Type B pancreatic cell (in vitro differentiated cells): Measurements from ENCODE around the gene TDRD10. TPM values are rescaled to one million over a fixed set of nuclear protein-coding genes. Genes with fewer than 3 reads are reported as not detected.

ENCODE experiments used
- DNase-seq: peaks from one replicate; pipeline ENCODE4 v3.0.0; 2021; ENCODE audit warnings: mixed read lengths; ENCODE audit not compliant: unreplicated experiment; ENCODE audit errors: extremely low spot score
- H3K27ac Mint-ChIP-seq: 2 replicates; pipeline ENCODE4 v1.8.0; 2021; ENCODE audit warnings: mild to moderate bottlenecking, mixed read lengths
- H3K27me3 Mint-ChIP-seq: 2 replicates; pipeline ENCODE4 v1.8.0; 2021; ENCODE audit warnings: mixed read lengths
- H3K36me3 Mint-ChIP-seq: 2 replicates; pipeline ENCODE4 v1.8.0; 2021; ENCODE audit warnings: mixed read lengths
- H3K4me1 Mint-ChIP-seq: one replicate; pipeline ENCODE4 v1.8.0; 2021; ENCODE audit warnings: mixed read lengths; ENCODE audit not compliant: unreplicated experiment
- H3K4me3 Mint-ChIP-seq: 2 replicates; pipeline ENCODE4 v1.8.0; 2021; ENCODE audit warnings: mild to moderate bottlenecking, mixed read lengths
- H3K9me3 Mint-ChIP-seq: 2 replicates; pipeline ENCODE4 v1.8.0; 2021; ENCODE audit warnings: mixed read lengths
- CTCF ChIP-seq: fragments of 200-600 bp; sonication (generic); conservative IDR thresholded peaks from 2 replicates; pipeline ENCODE4 v1.5.0; 2021; ENCODE audit warnings: antibody characterized with exemption, mild to moderate bottlenecking
- total RNA-seq: library from RNA; stranded (reverse); gene quantifications from 2 replicates; pipeline ENCODE4 v1.2.1, GENCODE V29; 2021; ENCODE audit warnings: low replicate concordance

The TDRD10 gene
- total RNA-seq, 1 donor from 2014 or later: not detected

- no peak for DNase-seq
- H3K9me3 Mint-ChIP-seq: no peaks in the 10 kb centered on the region
- no peaks in the 10 kb centered on the region for H3K36me3 Mint-ChIP-seq
- H3K27ac Mint-ChIP-seq: no peak overlapping the region
- no peak for TF ChIP-seq CTCF
- peaks cover 19% of the 10 kb centered on the region for H3K4me1 Mint-ChIP-seq
- H3K4me3 Mint-ChIP-seq: no peak overlapping the region
- peaks cover 10% of the 10 kb centered on the region for H3K27me3 Mint-ChIP-seq
Measured at GRCh38 chr1:154575147-154575927, 73.3 kb downstream of the TDRD10 start.

GRCh38 chr1:154575951-154576566 lies 74.0 kb downstream of the TDRD10 start:
- no peak overlapping the region for H3K27ac Mint-ChIP-seq
- peaks cover 2% of the 10 kb centered on the region for H3K36me3 Mint-ChIP-seq
- no peak for DNase-seq
- peaks cover 19% of the 10 kb centered on the region for H3K4me1 Mint-ChIP-seq
- peaks cover 3% of the 10 kb centered on the region for H3K27me3 Mint-ChIP-seq
- H3K4me3 Mint-ChIP-seq: no peak overlapping the region
- no peaks in the 10 kb centered on the region for H3K9me3 Mint-ChIP-seq
- TF ChIP-seq CTCF: no peak

- H3K9me3 Mint-ChIP-seq: no peaks in the 10 kb centered on the region
- DNase-seq: no peak
- H3K36me3 Mint-ChIP-seq: peaks cover 3% of the 10 kb centered on the region
- H3K4me3 Mint-ChIP-seq: no peak overlapping the region
- no peak for TF ChIP-seq CTCF
- H3K27ac Mint-ChIP-seq: no peak overlapping the region
- H3K4me1 Mint-ChIP-seq: peaks cover 19% of the 10 kb centered on the region
- no peaks in the 10 kb centered on the region for H3K27me3 Mint-ChIP-seq
Measured at GRCh38 chr1:154577346-154578057, 75.5 kb downstream of the TDRD10 start.

- peaks cover 3% of the 10 kb centered on the region for H3K36me3 Mint-ChIP-seq
- H3K9me3 Mint-ChIP-seq: no peaks in the 10 kb centered on the region
- H3K27ac Mint-ChIP-seq: no peak overlapping the region
- no peak for DNase-seq
- peaks cover 18% of the 10 kb centered on the region for H3K4me1 Mint-ChIP-seq
- H3K4me3 Mint-ChIP-seq: no peak overlapping the region
- no peak for TF ChIP-seq CTCF
- no peaks in the 10 kb centered on the region for H3K27me3 Mint-ChIP-seq
Measured at GRCh38 chr1:154578058-154578418, 76.0 kb downstream of the TDRD10 start.

GRCh38 chr1:154579374-154579773 lies 77.4 kb downstream of the TDRD10 start:
- TF ChIP-seq CTCF: no peak

More at GRCh38 chr1:154579374-154579773, 77.4 kb downstream of the TDRD10 start:
- H3K9me3 Mint-ChIP-seq: no peaks in the 10 kb centered on the region
- peak overlapping the region; percentile 9 for H3K27ac Mint-ChIP-seq
- H3K36me3 Mint-ChIP-seq: peaks cover 10% of the 10 kb centered on the region
- no peak for DNase-seq
- no peak overlapping the region for H3K4me3 Mint-ChIP-seq
- peaks cover 11% of the 10 kb centered on the region for H3K4me1 Mint-ChIP-seq
- H3K27me3 Mint-ChIP-seq: no peaks in the 10 kb centered on the region
